Liver (tissue), 3 donors: ENCODE data around the gene ZNF570.

ENCODE experiments used
- CTCF ChIP-seq: fragments of 150-350 bp; IDR thresholded peaks from 2 replicates; pipeline ENCODE4 v1.5.1; 2017; ENCODE audit warnings: improper control_type of control experiment, low read depth, low read length; ENCODE audit not compliant: missing input control
- EGR1 ChIP-seq, 2 donors: IDR thresholded peaks; 2 replicates each; pipeline ENCODE4 v1.6.1; 2016 to 2018; ENCODE audit warnings: antibody characterized with exemption in 2 of 2, low read depth in 2 of 2
- GABPA ChIP-seq, 2 donors: IDR thresholded peaks in 1 of 2; conservative IDR thresholded peaks in 1 of 2; 2 replicates each; pipeline ENCODE4 v1.6.1; 2016; ENCODE audit warnings: antibody characterized with exemption in 2 of 2, mild to moderate bottlenecking in 1 of 2, moderate library complexity in 1 of 2
- MAX ChIP-seq: IDR thresholded peaks from 2 replicates; pipeline ENCODE4 v1.6.1; 2016; ENCODE audit warnings: antibody characterized with exemption
- NR2F2 ChIP-seq: IDR thresholded peaks from 2 replicates; pipeline ENCODE4 v1.6.1; 2016; ENCODE audit warnings: antibody characterized with exemption
- REST ChIP-seq: IDR thresholded peaks from 2 replicates; pipeline ENCODE4 v1.6.1; 2016; ENCODE audit warnings: antibody characterized with exemption, mild to moderate bottlenecking
- TAF1 ChIP-seq: conservative IDR thresholded peaks from 2 replicates; pipeline ENCODE4 v1.6.1; 2016; ENCODE audit warnings: antibody characterized with exemption, mild to moderate bottlenecking
- donor health status: healthy.
- donor health status: healthy.

GRCh38 chr19:37484406-37485168 is 15.4 kb downstream of the ZNF570 start:
- no peak for TF ChIP-seq CTCF
- no peak for TF ChIP-seq EGR1 (IDR thresholded peaks at IDR 0.05; ENCODE audit: low read depth in 2 of 2)
- no peak for TF ChIP-seq MAX
- TF ChIP-seq GABPA (IDR thresholded peaks at IDR 0.05 in 1 of 2, conservative IDR thresholded peaks at IDR 0.05 in 1 of 2), result no peak
- no peak for TF ChIP-seq NR2F2
- TF ChIP-seq TAF1, result no peak
- no peak for TF ChIP-seq REST
